ENCODE results near the gene SH3YL1.
A peak's percentile ranks its signal among the peaks of the same experiment; 100 is the strongest.

SH3YL1 gene

DNA sequence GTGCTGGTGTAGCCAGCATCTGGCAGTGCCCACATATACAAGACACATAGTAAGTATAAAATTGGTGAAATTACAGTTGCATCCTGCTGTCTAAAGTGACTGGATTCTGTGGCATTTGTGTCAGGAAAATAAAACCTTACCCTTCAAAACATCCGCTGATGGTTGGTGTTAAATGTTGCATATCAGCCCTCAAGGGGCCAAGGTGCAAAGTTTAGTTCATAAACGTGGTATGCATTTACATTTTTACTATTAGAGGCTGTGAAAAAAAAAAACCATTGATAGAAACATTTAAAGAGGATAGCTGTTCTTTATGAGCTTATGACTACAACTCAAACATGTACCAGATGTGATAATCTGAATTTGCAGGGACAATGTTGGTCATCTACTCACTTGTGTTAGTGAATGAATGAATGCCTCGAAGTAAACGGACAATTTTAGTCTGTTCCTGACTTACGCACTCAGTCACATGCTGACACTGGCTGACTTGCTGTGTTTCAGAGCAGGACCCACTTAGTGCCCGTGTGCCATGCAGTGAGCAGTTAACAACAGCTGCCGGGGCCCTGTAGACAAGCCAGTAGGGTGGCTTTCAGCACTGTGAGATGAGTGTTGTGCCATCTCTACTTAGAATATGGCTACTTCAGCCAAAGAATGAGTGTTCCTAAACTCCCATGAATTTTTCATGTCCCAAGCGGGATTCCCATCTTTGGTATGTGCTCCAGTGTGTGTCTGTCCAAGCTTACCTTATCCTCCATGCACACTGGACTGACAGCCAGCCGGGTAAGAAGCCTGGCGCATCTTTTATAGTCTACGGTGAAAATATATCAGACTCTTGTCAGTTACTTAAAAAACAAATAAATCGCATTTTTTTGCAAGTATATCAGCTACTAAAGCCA is 18.8 kb upstream of the SH3YL1 start:
- no peak for DNase-seq (ENCODE audit: low read depth, low spot score)

DNA sequence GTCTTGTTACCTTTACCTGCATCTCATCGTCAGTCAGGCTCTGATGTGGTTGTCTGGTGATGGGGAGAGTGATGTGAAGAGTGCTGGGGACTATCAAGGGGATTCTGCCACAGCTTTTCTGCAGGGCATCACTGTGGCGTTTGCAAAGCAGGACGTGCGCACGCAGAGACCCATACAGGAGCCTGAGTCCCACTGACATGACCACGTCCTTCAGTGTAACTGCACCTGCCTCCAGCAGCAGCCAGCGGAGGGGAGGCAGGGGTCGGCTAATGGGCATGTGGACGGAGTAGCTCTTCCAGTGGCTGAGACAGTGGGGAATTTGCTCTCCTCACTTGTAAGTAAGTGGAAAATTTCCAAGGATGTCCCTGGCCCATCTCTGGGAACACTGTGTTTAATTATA is 17.5 kb upstream of the SH3YL1 start:
- DNase-seq (ENCODE audit: low read depth, low spot score) = no peak

DNA sequence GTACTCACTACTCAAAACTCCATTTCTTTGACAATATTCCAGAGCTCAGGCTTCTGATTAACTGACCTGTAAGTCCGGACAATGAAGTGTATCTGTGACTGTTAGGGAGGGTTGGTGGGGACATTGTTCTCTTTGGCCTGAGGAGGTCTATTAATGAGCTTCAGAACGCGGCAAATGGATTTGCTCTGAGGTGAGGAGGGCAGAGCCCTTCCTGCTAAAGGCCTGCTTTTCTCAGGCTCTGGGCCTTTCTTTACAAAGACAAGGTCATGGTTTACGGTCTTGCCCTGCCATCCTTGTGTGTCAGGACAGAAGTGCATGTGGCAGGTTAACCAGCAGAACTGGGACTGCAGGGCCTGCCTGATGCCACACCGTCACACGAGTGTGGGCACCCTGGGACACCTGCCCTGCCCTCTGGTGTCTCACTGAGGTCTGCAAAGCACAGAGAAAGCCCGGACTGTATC is 16.8 kb upstream of the SH3YL1 start:
- no peak for DNase-seq (ENCODE audit: low read depth, low spot score)

DNA sequence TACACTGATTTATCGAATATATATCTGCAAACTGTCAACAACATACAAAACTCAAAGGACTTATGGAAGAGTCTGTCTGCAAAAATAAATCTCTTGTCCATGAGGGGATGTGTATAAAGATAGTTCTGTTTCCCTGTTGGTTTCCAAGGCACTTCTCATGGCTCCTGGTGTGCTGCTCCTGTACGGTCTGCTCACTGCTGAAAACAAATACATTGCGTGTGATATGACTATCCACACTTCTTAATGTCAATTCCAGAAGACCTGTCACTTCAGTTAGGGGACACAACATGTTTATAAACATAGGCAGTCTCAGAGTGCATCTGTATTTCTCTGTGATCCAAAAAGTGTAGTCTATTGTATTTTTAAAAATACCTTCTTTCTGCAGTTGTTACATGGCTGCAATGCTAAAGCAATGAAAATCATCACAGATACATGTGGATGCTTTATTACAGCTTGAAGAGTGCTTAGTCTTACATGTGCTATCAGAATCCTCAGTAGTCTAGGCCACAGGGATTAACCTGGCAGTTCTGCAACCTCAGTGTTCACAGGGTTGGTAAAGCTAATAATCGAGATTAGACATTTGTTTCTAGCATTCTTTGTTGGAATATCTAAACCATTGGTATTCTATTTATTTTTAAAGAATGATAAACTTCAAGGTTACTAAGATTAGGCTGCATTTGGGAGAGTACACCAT is 16.3 kb upstream of the SH3YL1 start:
- no peak for DNase-seq (ENCODE audit: low read depth, low spot score)

DNA sequence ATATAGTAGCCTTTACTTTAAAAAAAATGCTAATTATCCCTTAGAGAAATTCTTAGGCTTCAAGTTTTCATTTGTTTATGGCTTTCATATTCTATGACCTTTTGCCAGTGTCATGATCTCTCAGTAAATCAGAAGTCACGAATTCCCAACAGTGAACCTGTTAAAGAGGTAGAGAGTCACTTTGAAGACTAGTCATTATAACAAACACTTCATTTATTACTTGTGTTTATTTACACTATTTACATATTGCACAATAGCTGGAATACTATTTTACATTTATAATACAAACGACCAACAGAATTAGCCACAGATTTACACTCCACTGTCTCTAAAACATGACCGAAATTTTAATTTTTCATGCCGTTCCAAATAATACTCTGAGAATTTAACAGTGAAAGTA is 15.5 kb upstream of the SH3YL1 start:
- DNase-seq (ENCODE audit: low read depth, low spot score) = no peak

DNA sequence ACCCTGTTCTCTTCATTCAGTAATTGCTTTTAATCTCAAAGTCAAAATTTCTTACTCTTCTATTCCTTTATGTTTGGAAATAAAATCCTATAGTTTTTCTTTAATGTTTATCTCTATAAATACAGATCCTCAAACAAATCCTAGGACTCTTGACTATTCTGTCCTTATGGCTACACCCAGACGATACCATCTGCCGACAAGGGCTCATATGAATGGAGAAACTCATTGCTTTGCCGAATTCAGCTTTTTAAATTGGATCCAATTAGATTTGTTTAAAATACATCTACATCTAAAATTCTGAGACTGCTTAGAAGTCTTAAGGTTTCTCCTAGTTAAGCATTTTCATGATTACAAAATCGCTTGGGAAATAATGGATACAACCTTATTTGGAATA is 15.1 kb upstream of the SH3YL1 start:
- DNase-seq (ENCODE audit: low read depth, low spot score) = no peak

- DNase-seq (ENCODE audit: low read depth, low spot score) = no peak
Measured at GRCh38 chr2:278312-278926, 14.6 kb upstream of the SH3YL1 start.

DNA sequence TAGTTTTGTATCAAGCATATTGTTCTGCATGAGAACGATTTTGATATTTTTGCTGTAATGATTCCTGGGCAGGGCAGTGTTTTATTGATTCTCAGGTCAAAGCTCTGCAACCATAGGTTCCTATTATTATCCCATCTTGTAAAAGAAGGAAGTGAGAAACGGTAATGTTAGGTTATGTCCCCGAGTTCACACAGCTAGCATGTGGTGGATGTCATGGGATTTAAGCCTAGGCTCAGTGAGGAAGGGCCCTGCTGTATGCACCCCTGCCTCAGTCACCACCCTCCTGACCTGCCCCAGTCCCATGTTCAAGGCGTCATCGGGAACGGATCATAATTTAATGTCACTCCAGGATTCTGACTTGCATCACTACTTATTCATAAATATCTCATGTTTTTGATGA is 11.6 kb upstream of the SH3YL1 start:
- DNase-seq (ENCODE audit: low read depth, low spot score) = no peak

DNA sequence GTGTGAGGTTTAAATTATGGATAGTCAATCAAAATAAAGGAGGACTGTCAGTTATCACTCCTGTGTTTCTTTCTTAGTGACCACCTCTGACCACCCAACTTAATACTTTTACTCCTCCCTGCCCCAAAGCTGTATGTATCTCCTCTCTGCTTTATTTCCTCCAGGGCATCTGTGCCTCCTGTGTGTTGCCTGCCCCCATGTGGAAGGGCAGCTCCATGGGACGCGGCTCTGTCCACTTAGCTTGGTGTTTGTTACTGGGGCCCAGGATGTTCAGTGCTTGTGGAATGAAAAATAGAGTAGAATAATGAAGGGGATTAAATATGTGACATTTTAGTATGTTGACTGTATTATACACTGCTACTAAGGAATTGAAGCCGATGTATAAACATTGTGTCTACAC is 10.7 kb upstream of the SH3YL1 start:
- no peak for DNase-seq (ENCODE audit: low read depth, low spot score)

GRCh38 chr2:273333-273732 is 9.5 kb upstream of the SH3YL1 start:
- no peak for DNase-seq (ENCODE audit: low read depth, low spot score)

GRCh38 chr2:271917-272316 is 8.1 kb upstream of the SH3YL1 start:
- no peak for DNase-seq (ENCODE audit: low read depth, low spot score)

DNA sequence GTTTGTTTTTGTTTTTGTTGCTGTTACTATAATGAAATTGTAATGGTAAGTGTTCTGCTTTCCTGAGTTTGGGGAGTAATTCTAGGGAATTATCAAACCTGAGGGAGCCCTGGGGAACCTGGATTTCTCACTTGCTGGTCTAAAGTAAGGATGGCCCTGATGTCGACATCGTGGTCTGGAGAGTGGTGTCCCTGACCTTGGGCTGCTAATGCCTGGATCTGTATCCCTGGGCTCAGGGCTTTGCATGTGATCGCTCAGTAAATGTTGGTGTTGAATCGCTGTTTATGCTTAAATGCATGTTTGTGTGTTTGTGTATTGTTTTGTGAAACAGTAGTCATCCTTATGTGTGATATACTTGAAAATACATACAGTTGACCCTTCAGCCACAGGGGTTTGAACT is 7.0 kb upstream of the SH3YL1 start:
- DNase-seq (ENCODE audit: low read depth, low spot score) = no peak

DNA sequence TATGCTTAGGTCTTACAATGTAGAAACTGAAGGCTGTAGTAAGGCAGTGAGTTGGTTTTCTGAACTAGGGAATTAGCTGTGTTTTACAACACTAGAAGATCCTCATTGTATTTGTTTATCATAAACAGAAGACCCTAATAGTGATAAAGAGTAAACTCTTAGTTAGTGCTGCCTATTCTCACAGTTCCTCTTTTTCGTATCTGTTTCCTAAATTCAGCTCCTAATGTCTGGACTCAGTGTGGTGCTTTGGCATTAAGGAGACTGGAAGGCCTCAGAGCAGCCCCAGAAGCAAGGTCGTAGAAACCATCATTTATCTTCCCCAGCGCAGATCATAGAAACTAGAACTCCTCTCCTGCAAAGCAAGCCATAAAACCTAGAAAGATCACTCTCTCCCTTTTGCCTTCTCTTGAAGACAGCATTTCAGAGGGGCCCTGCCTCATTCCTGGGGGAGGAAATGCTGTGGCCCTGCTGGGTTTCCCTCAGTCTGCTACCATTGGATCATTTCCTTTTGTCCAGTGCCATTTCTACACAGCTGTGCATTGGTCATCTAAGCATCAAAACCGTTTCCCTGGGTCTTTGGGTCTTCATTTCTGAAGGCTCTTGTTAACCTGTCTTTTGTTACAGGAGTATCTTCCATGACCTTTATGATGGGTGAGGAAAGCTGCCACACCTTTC is 5.7 kb upstream of the SH3YL1 start:
- DNase-seq (ENCODE audit: low read depth, low spot score) = no peak

DNA sequence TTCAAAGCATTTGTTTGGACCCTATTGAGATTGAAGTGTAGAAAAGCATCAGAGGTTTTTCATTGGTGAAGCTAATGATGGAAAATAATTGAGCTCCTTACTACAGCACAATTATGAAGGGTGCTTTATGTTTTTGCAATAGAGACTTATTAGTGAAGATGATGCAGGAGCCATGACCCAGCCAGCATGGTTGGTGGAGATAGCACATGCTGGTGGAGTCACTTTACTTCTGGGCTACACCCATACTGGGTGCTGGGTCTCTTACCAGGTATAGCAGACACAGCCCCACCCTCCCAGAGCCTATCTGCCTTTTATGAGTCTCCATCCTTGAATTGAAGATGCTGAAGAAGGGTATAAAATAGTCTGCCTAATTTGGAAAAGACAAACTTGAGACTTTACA is 4.5 kb upstream of the SH3YL1 start:
- no peak for DNase-seq (ENCODE audit: low read depth, low spot score)

- DNase-seq (ENCODE audit: low read depth, low spot score) = peak; percentile 85
Measured at GRCh38 chr2:264493-265468, 949 bp upstream of the SH3YL1 start, which contains the start of gene ACP1. TSS of gene ACP1 (plus strand) at chr2:264947. CDS start at chr2:264965, 18 bp downstream.

- DNase-seq (ENCODE audit: low read depth, low spot score) = no peak
Measured at GRCh38 chr2:263022-263738, 652 bp downstream of the SH3YL1 start.

- DNase-seq (ENCODE audit: low read depth, low spot score) = no peak
Measured at GRCh38 chr2:262117-262516, 1.7 kb downstream of the SH3YL1 start.

- no peak for DNase-seq (ENCODE audit: low read depth, low spot score)
Measured at GRCh38 chr2:260507-261161, 3.2 kb downstream of the SH3YL1 start.

DNA sequence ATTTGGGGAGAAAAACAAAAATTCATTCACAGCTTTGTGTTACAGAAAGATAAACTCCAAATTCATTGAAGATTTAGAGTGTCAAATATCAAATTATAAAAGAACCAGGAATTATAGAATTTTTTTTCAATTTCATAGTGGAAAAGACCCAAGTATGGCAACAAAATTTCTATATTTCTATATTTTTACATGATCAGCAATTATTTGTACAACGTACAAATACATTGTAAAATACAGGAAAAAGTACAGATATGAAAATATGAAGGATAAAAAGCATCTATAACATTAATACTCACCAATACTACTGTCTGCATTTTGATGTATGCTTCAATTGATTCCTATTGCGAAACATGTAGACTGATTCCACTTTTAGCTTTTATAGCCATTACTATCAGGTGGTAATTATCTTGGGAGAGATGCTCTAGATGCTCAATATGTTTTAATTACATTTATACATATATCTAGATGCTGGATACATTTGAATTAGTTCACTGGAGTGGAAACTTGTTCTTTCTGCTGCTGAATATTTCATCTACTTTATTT is 4.0 kb downstream of the SH3YL1 start:
- no peak for DNase-seq (ENCODE audit: low read depth, low spot score)

Data from iPS DF 19.7 (cell line).